Keratinocyte (primary cell): ENCODE data around the gene SOX5. TPM values are rescaled to one million over a fixed set of nuclear protein-coding genes. Genes with fewer than 3 reads are reported as not detected.

ENCODE experiments used
- DNase-seq: peaks from one replicate; pipeline ENCODE4 v3.0.0-alpha.2; 2011; ENCODE audit warnings: low read depth, missing footprints, low spot score
- FAIRE-seq: peaks from 2 replicates; lab custom pipeline; 2011; peaks lifted over from hg19 to GRCh38; lab: Jason Lieb, UNC
- H2AFZ ChIP-seq: 2 replicates; pipeline ENCODE4 v1.6.0; 2012; ENCODE audit warnings: low read length, control low read depth, inconsistent platforms; ENCODE audit not compliant: control insufficient read depth
- H3K27ac ChIP-seq: 2 replicates; pipeline ENCODE4 v1.5.1; 2011; ENCODE audit warnings: low read length; ENCODE audit not compliant: control insufficient read depth, insufficient read depth
- H3K27me3 ChIP-seq: 3 replicates; pipeline ENCODE4 v1.6.0; 2011; ENCODE audit warnings: low read length; ENCODE audit not compliant: control insufficient read depth, insufficient read depth; ENCODE audit errors: extremely low read depth
- H3K36me3 ChIP-seq, 2 experiments: 2 replicates in 1 of 2; 3 replicates in 1 of 2; pipeline ENCODE4 v1.5.1; 2011; ENCODE audit warnings: low read length in 2 of 2, mild to moderate bottlenecking in 1 of 2; ENCODE audit not compliant: control insufficient read depth in 2 of 2, insufficient read depth in 2 of 2; ENCODE audit errors: extremely low read depth in 1 of 2
- H3K4me1 ChIP-seq: 3 replicates; pipeline ENCODE4 v1.5.1; 2011; ENCODE audit warnings: low read length; ENCODE audit not compliant: control insufficient read depth, insufficient read depth; ENCODE audit errors: extremely low read depth
- H3K4me2 ChIP-seq: 3 replicates; pipeline ENCODE4 v1.6.0; 2011; ENCODE audit warnings: low read depth, low read length; ENCODE audit not compliant: control insufficient read depth, insufficient read depth; ENCODE audit errors: extremely low read depth
- H3K4me3 ChIP-seq, 3 experiments: fragments of 200-600 bp in 1 of 3; sonication (generic) in 1 of 3; 2 replicates in 2 of 3; 3 replicates in 1 of 3; pipeline ENCODE4 v1.5.1; 2011 to 2016; ENCODE audit warnings: low read length in 3 of 3, mild to moderate bottlenecking in 3 of 3, control low read depth in 2 of 3, inconsistent platforms in 1 of 3, low read depth in 1 of 3, mixed read lengths in 1 of 3, mixed run types in 1 of 3, moderate library complexity in 1 of 3; ENCODE audit not compliant: control insufficient read depth in 2 of 3, insufficient read depth in 2 of 3; ENCODE audit errors: extremely low read depth in 1 of 3
- H3K79me2 ChIP-seq: 2 replicates; pipeline ENCODE4 v1.6.0; 2012; ENCODE audit warnings: low read length; ENCODE audit not compliant: control insufficient read depth, insufficient read depth
- H3K9ac ChIP-seq: 3 replicates; pipeline ENCODE4 v1.6.0; 2011; ENCODE audit warnings: low read length; ENCODE audit not compliant: control insufficient read depth, insufficient read depth; ENCODE audit errors: extremely low read depth
- H3K9me1 ChIP-seq: 3 replicates; pipeline ENCODE4 v1.6.0; 2011; ENCODE audit warnings: low read length; ENCODE audit not compliant: control insufficient read depth, insufficient read depth; ENCODE audit errors: extremely low read depth
- H3K9me3 ChIP-seq: 2 replicates; pipeline ENCODE4 v1.5.1; 2012; ENCODE audit warnings: low read depth, low read length; ENCODE audit not compliant: control insufficient read depth
- H4K20me1 ChIP-seq: 3 replicates; pipeline ENCODE4 v1.6.0; 2011; ENCODE audit warnings: low read length; ENCODE audit not compliant: control insufficient read depth, insufficient read depth; ENCODE audit errors: extremely low read depth
- EZH2 ChIP-seq: IDR thresholded peaks from one replicate; pipeline ENCODE4 v1.6.1; 2012; ENCODE audit warnings: inconsistent platforms, mild to moderate bottlenecking, low read length, moderate library complexity
- dilution Hi-C: fragments of 300-500 bp; cut with MboI; formaldehyde crosslinking; loops from one replicate; pipeline ENCODE4 v1.7.0; 2020; ENCODE audit warnings: low sequenced_read_pairs; ENCODE audit not compliant: extremely low pct_ligation_motif_present
- polyA plus RNA-seq, 5 experiments: library from polyadenylated mRNA; depleted of rRNA in 3 of 5; stranded (reverse) in 3 of 5; stranded (forward) in 1 of 5; unstranded in 1 of 5; fragments of >200 nt; gene quantifications; 1 replicate in 1 of 5; 2 replicates in 3 of 5; 3 replicates in 1 of 5; pipeline versions ENCODE4 v1.2.1 to v1.2.3, GENCODE V29; 2011 to 2012; ENCODE audit warnings: missing spikeins in 2 of 5, low read depth in 1 of 5, low replicate concordance in 1 of 5
- TF ChIP-seq, protein P1 (sequence below), 3 experiments: IDR thresholded peaks in 1 of 3; conservative IDR thresholded peaks in 1 of 3; optimal IDR thresholded peaks in 1 of 3; 2 replicates in 2 of 3; 3 replicates in 1 of 3; pipeline versions ENCODE3 to v1.5.1; 2011; ENCODE audit warnings: low read length in 3 of 3, mild to moderate bottlenecking in 3 of 3, moderate library complexity in 2 of 3, control low read depth in 1 of 3, inconsistent platforms in 1 of 3; ENCODE audit not compliant: insufficient read depth in 2 of 3; ENCODE audit errors: extremely low read depth in 1 of 3

Gene SOX5
- polyA plus RNA-seq, 1 donor (not counting 4 experiments of a cell fraction or from before 2014, with no cell fraction given): not detected

DNA sequence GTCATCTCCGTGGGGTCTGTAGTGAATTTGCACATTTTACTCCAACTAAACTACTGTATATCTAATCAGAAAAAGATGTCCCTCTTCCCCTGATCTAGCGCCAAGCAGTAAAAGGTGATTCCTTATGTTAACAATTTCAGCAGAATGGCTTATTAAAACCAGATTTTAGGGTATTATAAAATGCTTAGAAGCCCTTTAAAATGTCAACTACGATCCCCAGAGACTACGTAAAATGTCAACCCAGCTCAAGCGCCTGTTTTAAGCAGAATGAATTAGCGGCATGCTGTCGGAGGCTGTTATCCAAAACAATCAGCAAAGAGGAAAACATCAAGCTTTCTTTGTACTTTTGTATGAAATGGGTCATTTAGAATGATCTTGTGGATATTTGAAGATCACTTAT, 408.9 kb downstream of the SOX5 start:
- Histone ChIP-seq H3K9me1 (no peaks in the 10 kb centered on the region), H2AFZ (no peak overlapping the region), H3K27me3 (no peaks in the 10 kb centered on the region), H3K9ac (no peak overlapping the region), H4K20me1 (no peaks in the 10 kb centered on the region), H3K79me2 (no peaks in the 10 kb centered on the region), H3K4me2 (no peak overlapping the region), H3K9me3 (no peaks in the 10 kb centered on the region), H3K36me3 (no peaks in the 10 kb centered on the region), H3K4me1 (no peaks in the 10 kb centered on the region), H3K4me3 (no peak overlapping the region), H3K27ac (no peak overlapping the region)
- DNase-seq: no peak
- no peak for TF ChIP-seq EZH2
- TF ChIP-seq, protein P1, sequence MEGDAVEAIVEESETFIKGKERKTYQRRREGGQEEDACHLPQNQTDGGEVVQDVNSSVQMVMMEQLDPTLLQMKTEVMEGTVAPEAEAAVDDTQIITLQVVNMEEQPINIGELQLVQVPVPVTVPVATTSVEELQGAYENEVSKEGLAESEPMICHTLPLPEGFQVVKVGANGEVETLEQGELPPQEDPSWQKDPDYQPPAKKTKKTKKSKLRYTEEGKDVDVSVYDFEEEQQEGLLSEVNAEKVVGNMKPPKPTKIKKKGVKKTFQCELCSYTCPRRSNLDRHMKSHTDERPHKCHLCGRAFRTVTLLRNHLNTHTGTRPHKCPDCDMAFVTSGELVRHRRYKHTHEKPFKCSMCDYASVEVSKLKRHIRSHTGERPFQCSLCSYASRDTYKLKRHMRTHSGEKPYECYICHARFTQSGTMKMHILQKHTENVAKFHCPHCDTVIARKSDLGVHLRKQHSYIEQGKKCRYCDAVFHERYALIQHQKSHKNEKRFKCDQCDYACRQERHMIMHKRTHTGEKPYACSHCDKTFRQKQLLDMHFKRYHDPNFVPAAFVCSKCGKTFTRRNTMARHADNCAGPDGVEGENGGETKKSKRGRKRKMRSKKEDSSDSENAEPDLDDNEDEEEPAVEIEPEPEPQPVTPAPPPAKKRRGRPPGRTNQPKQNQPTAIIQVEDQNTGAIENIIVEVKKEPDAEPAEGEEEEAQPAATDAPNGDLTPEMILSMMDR (optimal IDR thresholded peaks at IDR 0.05 in 1 of 3, IDR thresholded peaks at IDR 0.05 in 1 of 3, conservative IDR thresholded peaks at IDR 0.05 in 1 of 3; ENCODE audit: extremely low read depth in 1 of 3, insufficient read depth in 2 of 3, low read length in 3 of 3): no peak
- dilution Hi-C loops: no loop called here
- no peak for FAIRE-seq

DNA sequence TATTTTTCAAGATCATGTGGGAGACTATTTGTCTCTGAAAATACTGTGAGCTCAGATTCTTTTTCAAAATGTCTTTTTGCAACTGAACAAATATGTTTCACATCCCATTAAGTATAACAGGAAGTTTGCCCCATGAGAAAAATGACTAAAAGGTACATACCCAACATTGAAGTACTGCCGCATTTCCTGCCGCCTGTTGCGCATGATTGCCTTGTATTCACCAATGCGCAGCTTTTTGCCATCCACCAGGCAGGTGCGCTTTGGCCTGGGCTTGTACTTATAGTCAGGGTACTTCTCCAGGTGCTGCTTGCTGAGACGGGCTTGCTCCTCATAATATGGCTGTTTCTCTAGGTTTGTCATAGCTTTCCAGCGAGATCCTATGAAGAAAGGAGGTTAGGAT, 413.2 kb downstream of the SOX5 start:
- no peak for TF ChIP-seq EZH2
- Histone ChIP-seq H3K27me3 (no peaks in the 10 kb centered on the region), H2AFZ (no peak overlapping the region), H3K36me3 (no peaks in the 10 kb centered on the region), H3K4me3 (no peak overlapping the region), H3K9me1 (no peaks in the 10 kb centered on the region), H3K4me2 (no peak overlapping the region), H3K9ac (no peak overlapping the region), H3K27ac (no peak overlapping the region), H3K9me3 (no peaks in the 10 kb centered on the region), H4K20me1 (no peaks in the 10 kb centered on the region), H3K4me1 (no peaks in the 10 kb centered on the region), H3K79me2 (no peaks in the 10 kb centered on the region)
- dilution Hi-C loops: no loop called here
- FAIRE-seq (no peak), DNase-seq (no peak)

DNA sequence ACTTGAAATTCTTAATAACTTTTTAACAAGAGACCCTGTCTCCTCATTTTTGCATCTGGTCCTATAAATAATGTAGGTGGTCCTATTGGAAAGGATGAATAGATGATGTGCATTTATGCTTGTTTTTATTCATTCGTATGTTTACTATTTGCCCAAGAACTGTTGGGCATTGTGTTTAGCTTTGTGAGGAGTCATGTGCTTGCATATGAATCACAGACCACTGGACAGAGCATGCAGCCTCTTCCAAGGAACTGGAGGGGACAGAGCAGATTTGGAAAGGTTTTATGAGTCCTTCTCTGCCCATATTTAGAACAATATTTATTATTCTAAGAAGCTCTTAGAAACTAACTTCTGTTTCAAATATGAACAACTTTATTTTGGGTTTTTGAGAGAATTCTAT, 414.0 kb downstream of the SOX5 start:
- H3K9me3 ChIP-seq: no peaks in the 10 kb centered on the region
- no peaks in the 10 kb centered on the region for H4K20me1 ChIP-seq
- H3K9ac ChIP-seq: no peak overlapping the region
- FAIRE-seq (no peak), DNase-seq (no peak)
- dilution Hi-C loops: no loop called here
- no peaks in the 10 kb centered on the region for H3K9me1 ChIP-seq
- no peak overlapping the region for H3K4me3 ChIP-seq
- no peak for TF ChIP-seq EZH2
- TF ChIP-seq, protein P1 (optimal IDR thresholded peaks at IDR 0.05 in 1 of 3, IDR thresholded peaks at IDR 0.05 in 1 of 3, conservative IDR thresholded peaks at IDR 0.05 in 1 of 3; ENCODE audit: extremely low read depth in 1 of 3, insufficient read depth in 2 of 3, low read length in 3 of 3): no peak
- H3K27me3 ChIP-seq: no peaks in the 10 kb centered on the region
- H3K79me2 ChIP-seq: no peaks in the 10 kb centered on the region
- no peak overlapping the region for H3K4me2 ChIP-seq
- H3K4me1 ChIP-seq: no peaks in the 10 kb centered on the region
- H3K36me3 ChIP-seq: no peaks in the 10 kb centered on the region
- H3K27ac ChIP-seq: no peak overlapping the region
- H2AFZ ChIP-seq: no peak overlapping the region
